Ovary (tissue), 3 donors: ENCODE measurements around the gene SAFB2.

Experiments used
- CTCF ChIP-seq, 3 donors: fragments of 450-650 bp in 2 of 3; fragments of 200-600 bp in 1 of 3; IDR thresholded peaks; one replicate each; pipeline versions ENCODE4 v1.5.1 to v1.8.0; 2016 to 2022; ENCODE audit warnings: antibody characterized with exemption in 3 of 3, mild to moderate bottlenecking in 1 of 3
- POLR2A ChIP-seq: fragments of 450-650 bp; IDR thresholded peaks from one replicate; pipeline ENCODE4 v1.6.1; 2017; ENCODE audit warnings: antibody characterized with exemption, mild to moderate bottlenecking, moderate library complexity
- donor health status: DM: no; HTN: no; CAD: no.

GRCh38 chr19:5567970-5568407 is 54.6 kb downstream of the SAFB2 start:
- TF ChIP-seq CTCF (IDR thresholded peaks at IDR 0.05) (no peak), POLR2A (no peak)
